ENCODE results near the gene TNFSF9.
"Not testable (repeated sequence)": the region's sequence is repeated elsewhere in the genome, so short reads cannot be mapped to it uniquely, and the experiment has no call there.

The TNFSF9 gene

GRCh38 chr19:6508028-6508771 lies 22.6 kb upstream of the TNFSF9 start:
- DNase-seq (ENCODE audit: low spot score) = not testable (repeated sequence)

DNA sequence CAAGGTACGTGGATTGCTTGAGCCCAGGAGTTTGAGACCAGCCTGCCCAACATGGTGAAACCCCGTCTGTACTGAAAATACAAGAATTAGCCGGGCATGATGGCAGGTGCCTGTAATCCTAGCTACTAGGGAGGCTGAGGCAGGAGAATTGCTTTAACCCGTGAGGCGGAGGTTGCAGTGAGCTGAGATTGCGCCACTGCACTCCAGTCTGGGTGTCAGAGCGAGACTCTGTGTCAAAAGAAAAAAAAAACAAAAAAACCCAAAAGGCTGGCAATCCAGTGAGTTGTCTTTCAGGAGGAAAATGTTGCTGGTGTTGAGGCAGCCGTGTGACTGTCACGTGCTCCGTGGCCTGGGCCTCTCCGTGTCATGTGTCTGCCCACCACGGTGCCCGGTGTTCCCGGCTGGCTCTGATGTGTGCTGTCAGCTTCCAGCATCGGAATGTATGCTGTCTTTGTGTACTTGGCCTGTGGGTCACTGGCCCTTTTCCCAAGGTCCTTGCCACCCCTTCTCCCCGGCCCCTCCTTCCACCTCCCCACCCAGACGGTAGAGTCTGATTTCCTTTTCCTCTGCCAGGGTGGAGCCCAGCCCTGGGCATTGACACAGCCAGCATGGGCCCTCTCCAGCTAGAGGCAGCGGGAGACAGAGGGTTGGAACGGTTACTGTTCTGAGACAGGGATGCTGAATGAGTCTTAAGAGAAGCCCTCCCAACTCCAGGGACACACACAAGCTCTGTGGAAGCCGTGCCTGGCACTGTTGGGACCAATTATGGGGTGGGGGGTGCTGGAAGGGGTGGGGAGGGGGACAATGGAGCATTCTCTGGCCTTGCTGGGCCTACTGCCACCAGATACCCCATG lies 21.5 kb upstream of the TNFSF9 start:
- DNase-seq (ENCODE audit: low spot score) = peak; percentile 96

GRCh38 chr19:6510618-6511017 lies 20.2 kb upstream of the TNFSF9 start:
- DNase-seq (ENCODE audit: low spot score) = no peak

DNA sequence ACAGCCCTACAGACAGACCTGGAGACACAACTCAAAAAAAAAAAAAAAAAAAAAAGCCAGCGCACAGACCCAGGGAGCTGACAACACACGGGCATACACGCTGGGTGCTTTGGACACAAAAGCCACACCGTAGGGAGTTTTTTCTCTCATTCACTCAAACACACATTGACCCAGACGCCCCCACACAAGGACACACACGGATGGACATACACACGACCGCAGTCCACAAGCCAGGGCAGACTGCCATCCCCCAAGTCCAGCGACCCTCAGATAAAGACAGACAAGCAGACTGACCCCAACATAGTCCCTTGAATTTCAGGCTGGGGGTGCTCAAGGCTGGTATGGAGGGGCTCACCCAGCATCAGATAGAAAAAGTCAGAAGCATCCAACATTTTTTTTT lies 16.7 kb upstream of the TNFSF9 start:
- no peak for DNase-seq (ENCODE audit: low spot score)

DNA sequence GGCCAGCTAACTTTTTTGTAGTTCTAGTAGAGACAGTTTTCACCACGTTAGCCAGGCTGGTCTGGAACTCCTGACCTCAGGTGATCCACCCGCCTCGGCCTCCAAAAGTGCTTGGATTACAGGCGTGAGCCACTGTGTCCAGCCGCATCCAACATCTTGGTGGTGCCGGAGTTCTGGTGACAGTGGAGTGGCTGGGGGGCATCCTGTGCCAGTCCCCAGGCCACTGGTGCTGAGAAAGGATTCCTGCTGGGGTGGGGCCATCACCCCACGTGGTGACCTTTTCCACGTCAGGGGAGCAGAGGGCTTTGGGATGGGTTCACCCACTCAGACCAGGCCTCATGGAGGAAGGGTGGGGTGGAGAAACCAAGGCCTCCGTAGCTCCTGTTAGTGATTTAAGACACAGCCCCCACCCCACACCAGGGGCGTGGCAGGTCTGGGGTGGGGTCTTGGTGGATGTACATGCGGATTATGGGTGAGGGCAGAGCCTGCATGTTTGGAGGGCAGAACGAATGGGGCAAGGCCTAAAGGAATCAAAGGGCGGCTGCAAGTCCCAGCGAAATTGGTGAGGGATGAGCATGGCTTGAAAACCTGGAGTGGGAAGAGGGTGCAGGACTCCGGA lies 15.8 kb upstream of the TNFSF9 start:
- no peak for DNase-seq (ENCODE audit: low spot score)

DNA sequence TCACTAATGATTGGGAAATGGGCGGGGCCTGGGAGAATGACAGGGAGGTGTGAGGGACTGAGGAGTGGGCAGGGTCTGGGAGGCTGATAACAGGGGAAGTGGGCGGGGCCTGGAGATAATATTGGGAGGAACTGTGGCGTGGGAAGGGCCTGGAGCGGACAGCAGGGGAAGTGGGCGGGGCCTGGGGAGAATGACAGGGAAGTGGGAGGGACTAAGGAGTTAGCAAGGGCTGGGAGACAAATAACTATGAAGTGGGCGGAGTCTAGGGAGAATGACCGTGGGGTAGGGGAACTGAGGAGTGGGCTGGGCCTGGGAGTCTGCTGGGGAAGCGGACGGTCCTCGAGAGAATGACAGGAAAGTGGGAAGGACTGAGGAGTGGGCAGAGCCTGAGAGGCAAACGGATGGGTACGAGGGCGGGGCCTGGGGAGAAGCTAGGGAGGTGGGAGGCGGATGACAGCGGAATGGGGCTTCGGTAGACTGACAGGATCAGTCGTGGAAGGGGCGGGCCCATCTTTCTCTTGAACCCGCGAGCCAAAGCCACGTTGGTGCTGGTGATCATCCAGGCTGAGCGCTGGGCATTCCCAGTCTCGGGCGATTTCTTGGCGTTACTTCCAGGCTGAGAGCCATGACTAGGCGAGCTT lies 14.7 kb upstream of the TNFSF9 start:
- peak; percentile 95 for DNase-seq (ENCODE audit: low spot score)

DNA sequence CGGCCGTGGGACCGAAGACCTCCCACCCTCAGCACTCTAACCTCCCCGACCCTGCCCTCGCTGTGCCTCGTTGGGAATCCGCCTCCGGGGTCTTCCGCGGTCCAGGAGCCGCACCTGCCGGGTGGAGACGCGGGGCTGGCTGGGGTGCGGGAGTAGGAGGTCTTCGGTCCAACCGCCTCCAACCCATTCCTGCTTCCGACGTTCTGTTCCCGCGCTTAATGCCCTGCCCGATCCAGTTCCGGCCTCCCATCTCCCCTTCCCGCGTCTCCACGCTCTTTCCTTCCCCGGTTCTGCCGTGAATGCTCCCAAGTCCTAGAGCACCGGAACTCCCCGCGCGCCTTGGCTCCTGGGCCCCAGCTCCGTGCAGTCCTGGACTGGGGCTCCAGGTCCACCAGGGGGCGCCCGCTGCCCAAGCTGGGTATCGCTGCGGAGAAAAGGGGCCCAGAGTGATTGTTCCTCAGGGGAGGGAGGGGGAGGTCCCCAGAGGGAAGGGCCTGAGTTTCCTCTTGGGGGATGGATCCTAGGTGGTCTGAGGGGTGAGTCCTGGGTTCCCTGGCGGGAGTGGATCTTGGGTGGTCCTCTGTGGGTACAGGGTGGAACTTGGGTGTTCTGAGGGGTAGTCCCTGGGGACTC lies 14.1 kb upstream of the TNFSF9 start:
- DNase-seq (ENCODE audit: low spot score) = peak; percentile 91

- DNase-seq (ENCODE audit: low spot score) = no peak
These were observed 12.5 kb upstream of the TNFSF9 start for GRCh38 chr19:6518145-6518911.

DNA sequence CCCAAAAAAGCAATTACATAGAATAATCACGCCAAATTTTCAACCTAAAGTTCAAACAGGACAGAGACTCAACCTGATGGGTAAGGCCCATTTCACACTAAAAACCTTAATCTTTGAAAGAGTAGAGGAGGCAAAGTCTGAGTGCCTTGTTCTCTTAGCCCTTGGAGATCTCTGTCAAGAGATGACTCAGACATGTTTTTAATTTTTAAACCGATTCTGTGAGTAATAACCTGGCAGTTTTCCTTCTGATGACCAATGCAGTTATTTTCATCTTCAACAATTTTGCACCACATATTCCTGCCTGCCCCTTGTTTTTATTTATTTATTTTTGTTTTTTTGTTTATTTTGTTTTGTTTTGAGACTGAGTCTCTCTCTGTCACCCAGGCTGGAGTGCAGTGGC lies 11.5 kb upstream of the TNFSF9 start:
- no peak for DNase-seq (ENCODE audit: low spot score)

GRCh38 chr19:6521718-6522646 lies 8.8 kb upstream of the TNFSF9 start:
- DNase-seq (ENCODE audit: low spot score) = no peak

DNA sequence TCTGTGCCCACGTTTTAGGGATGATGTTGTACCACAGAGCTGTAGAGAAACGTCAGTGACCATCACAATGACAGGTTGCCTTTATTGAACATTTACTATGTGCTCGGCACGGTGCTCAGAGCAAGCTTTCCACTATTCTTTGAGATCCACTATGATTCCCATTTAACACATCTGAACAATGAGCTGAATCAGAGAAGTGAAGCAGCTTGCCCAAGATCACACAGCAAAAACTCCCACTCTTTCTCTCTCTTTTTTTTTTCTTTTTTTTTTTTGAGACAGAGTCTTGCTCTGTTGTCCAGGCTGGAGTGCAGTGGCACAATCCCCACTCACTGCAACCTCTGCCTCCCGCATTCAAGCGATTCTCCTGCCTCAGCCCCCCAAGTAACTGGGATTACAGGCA lies 8.1 kb upstream of the TNFSF9 start:
- no peak for DNase-seq (ENCODE audit: low spot score)

- no peak for DNase-seq (ENCODE audit: low spot score)
These were observed 6.5 kb upstream of the TNFSF9 start for GRCh38 chr19:6524311-6524710.

GRCh38 chr19:6527893-6528543 lies 2.8 kb upstream of the TNFSF9 start:
- no peak for DNase-seq (ENCODE audit: low spot score)

DNA sequence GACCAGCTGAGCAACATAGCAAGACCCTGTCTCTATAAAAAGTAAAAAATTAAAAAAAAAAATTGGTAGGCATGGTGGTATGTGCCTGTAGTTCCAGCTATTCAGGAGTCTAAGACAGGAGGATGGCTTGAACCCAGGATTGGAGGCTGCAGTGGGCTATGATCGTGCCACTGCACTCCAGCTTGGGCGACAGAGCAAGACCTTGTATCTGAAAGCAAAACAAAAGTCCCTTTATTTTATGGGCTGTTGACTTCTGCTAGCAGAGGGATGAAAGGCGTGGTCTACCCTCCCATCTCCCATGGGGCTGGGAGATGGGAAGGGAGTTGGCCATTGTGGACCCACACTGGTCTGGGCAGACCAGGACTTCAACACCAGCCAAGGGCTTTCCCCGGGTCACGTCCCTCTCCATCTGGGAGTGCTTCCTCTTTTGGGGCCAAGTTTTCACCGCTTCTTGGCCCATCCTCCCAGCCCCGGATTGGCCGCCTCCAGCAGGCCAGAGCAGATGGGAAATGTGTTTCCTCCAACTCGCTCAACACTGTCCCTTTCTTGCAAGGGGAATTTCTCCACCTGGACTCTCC lies 2.2 kb upstream of the TNFSF9 start:
- DNase-seq (ENCODE audit: low spot score) = peak; percentile 83

- DNase-seq (ENCODE audit: low spot score) = no peak
These were observed 1.5 kb upstream of the TNFSF9 start for GRCh38 chr19:6529351-6529750.

DNA sequence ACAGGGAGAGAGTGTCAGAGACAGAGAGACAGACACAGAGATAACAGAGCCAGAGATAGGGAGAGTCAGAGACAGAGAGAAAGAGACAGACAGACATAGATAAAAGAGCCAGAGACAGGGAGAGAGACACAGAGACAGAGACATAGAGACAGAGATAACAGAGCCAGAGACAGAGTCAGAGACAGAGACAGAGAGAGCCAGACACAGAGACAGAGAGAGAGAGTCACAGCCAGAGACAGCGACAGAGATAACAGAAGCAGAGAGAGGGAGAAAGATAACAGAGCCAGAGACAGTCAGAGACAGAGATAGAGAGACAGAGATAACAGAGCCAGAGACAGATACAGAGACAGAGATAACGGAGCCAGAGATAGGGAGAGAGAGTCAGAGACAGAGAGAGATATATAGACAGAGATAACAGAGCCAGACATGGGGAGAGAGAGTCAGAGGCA lies 865 bp upstream of the TNFSF9 start:
- DNase-seq (ENCODE audit: low spot score) = no peak

DNA sequence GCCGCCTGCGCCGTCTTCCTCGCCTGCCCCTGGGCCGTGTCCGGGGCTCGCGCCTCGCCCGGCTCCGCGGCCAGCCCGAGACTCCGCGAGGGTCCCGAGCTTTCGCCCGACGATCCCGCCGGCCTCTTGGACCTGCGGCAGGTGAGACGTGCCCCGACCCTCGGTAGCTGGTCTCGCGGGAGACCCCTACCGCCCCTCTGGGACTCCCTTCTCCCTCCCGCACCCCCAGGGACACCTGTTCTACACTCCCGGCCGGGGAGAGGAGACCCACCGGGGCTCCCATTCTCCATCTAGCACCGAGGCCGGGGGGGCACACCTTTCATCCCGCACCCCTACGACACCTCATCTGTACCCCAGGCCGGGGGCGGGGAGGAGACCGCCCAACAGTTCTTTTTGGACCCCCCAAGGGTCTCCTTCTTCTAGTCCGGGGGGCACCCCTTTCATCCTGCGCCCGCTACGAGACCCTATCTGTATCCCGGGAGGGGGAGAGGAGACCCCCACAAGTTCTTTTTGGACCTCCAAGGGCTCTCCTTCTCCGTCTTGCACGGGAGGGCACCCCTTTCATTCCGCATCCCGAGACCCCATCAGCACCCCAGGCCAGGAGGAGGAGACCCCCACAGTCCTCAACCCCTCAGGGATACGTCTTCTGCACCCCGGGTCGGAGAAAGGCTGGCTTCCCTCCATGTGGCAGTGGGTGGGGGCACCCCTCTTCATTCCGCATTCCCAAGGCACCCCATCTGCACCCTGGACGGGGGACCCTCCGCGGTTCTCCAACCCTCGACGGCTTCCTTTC lies 533 bp downstream of the TNFSF9 start:
- no peak for DNase-seq (ENCODE audit: low spot score)

GRCh38 chr19:6531956-6532243 lies 1.1 kb downstream of the TNFSF9 start:
- DNase-seq (ENCODE audit: low spot score) = no peak

Data from putamen (tissue), 1 donor.